ENCODE results near the gene DOCK9.

The DOCK9 gene

GRCh38 chr13:98851276-98851675, 126.6 kb downstream of the DOCK9 start:
- DNase-seq (ENCODE audit: low read depth, low spot score): no peak

GRCh38 chr13:98848746-98849145, 129.1 kb downstream of the DOCK9 start:
- no peak for DNase-seq (ENCODE audit: low read depth, low spot score)

GRCh38 chr13:98847780-98848179, 130.1 kb downstream of the DOCK9 start:
- no peak for DNase-seq (ENCODE audit: low read depth, low spot score)

GRCh38 chr13:98846986-98847385, 130.9 kb downstream of the DOCK9 start:
- DNase-seq (ENCODE audit: low read depth, low spot score): no peak

- DNase-seq (ENCODE audit: low read depth, low spot score): no peak
These were observed 131.3 kb downstream of the DOCK9 start for GRCh38 chr13:98846521-98846920.

GRCh38 chr13:98845742-98846141, 132.1 kb downstream of the DOCK9 start:
- DNase-seq (ENCODE audit: low read depth, low spot score): no peak

GRCh38 chr13:98844021-98844420, 133.8 kb downstream of the DOCK9 start:
- no peak for DNase-seq (ENCODE audit: low read depth, low spot score)

GRCh38 chr13:98843482-98843877, 134.4 kb downstream of the DOCK9 start:
- DNase-seq (ENCODE audit: low read depth, low spot score): no peak

GRCh38 chr13:98842858-98843481, 134.9 kb downstream of the DOCK9 start:
- peak; percentile 43 for DNase-seq (ENCODE audit: low read depth, low spot score)

GRCh38 chr13:98842070-98842469, 135.8 kb downstream of the DOCK9 start:
- DNase-seq (ENCODE audit: low read depth, low spot score): no peak

- peak; percentile 71 for DNase-seq (ENCODE audit: low read depth, low spot score)
These were observed 137.8 kb downstream of the DOCK9 start for GRCh38 chr13:98839856-98840769.

- no peak for DNase-seq (ENCODE audit: low read depth, low spot score)
These were observed 139.1 kb downstream of the DOCK9 start for GRCh38 chr13:98838776-98839175.

- DNase-seq (ENCODE audit: low read depth, low spot score): no peak
These were observed 140.0 kb downstream of the DOCK9 start for GRCh38 chr13:98837896-98838295.

- no peak for DNase-seq (ENCODE audit: low read depth, low spot score)
These were observed 142.7 kb downstream of the DOCK9 start for GRCh38 chr13:98835156-98835555.

GRCh38 chr13:98834254-98834960, 143.5 kb downstream of the DOCK9 start:
- no peak for DNase-seq (ENCODE audit: low read depth, low spot score)

GRCh38 chr13:98831236-98831635, 146.6 kb downstream of the DOCK9 start:
- no peak for DNase-seq (ENCODE audit: low read depth, low spot score)

GRCh38 chr13:98829541-98829940, 148.3 kb downstream of the DOCK9 start:
- no peak for DNase-seq (ENCODE audit: low read depth, low spot score)

- DNase-seq (ENCODE audit: low read depth, low spot score): no peak
These were observed 149.2 kb downstream of the DOCK9 start for GRCh38 chr13:98828614-98829013.

- no peak for DNase-seq (ENCODE audit: low read depth, low spot score)
These were observed 150.4 kb downstream of the DOCK9 start for GRCh38 chr13:98827449-98827848.

- no peak for DNase-seq (ENCODE audit: low read depth, low spot score)
These were observed 151.7 kb downstream of the DOCK9 start for GRCh38 chr13:98826146-98826545.

GRCh38 chr13:98825659-98826058, 152.2 kb downstream of the DOCK9 start:
- DNase-seq (ENCODE audit: low read depth, low spot score): no peak

- no peak for DNase-seq (ENCODE audit: low read depth, low spot score)
These were observed 153.3 kb downstream of the DOCK9 start for GRCh38 chr13:98824376-98825160.

All from smooth muscle cell of the brain vasculature (primary cell).